EH (cell line): Measurements from ENCODE around the gene AURKB.
A peak's percentile ranks its signal among the peaks of the same experiment; 100 is the strongest.
"Not testable (repeated sequence)": the region's sequence is repeated elsewhere in the genome, so short reads cannot be mapped to it uniquely, and the experiment has no call there.

Experiments used
- DNase-seq: peaks from one replicate; pipeline ENCODE4 v3.0.0-alpha.2; 2015; ENCODE audit warnings: low read depth

The AURKB gene

DNA sequence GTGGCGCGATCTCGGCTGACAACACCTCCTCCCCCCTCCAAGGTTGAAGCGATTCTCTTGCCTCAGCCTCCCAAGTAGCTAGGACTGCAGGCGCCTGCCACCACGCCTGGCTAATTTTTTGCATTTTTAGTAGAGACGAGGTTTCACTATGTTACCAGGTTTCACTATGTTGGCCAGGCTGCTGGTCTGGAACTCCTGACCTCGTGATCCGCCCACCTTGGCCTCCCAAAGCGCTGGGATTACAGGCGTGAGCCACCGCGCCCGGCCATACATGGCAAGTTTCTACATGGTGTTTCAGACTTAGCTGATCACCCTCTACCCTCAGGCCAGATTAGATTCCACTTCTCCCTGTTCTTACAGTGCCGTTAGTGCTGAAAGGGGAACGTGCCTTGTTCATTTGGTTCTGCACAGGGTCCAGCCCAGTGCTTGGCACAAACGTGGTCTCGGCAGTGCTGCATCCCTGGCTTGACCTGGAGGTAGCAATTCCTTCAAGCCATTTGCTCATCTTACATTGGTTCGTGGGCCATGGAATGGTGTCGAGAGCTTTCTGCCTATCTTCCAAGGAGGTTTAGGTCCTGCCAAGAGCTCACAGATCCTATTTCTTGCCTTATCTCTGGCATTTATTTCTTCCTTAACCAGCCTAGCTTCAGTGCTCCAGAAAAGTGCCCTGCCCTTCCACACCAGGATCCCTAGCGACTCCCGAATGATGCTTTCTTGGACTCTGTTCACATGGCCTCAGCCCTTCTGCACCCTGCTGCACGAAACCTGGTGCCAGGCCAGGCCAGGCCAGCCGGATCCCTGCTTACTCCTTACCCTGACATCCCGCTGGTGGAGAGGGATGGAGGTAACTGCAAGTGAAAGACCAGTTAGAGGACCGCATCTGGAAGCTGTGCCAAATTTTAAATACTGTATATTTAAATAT lies 14.8 kb upstream of the AURKB start:
- no peak for DNase-seq

DNA sequence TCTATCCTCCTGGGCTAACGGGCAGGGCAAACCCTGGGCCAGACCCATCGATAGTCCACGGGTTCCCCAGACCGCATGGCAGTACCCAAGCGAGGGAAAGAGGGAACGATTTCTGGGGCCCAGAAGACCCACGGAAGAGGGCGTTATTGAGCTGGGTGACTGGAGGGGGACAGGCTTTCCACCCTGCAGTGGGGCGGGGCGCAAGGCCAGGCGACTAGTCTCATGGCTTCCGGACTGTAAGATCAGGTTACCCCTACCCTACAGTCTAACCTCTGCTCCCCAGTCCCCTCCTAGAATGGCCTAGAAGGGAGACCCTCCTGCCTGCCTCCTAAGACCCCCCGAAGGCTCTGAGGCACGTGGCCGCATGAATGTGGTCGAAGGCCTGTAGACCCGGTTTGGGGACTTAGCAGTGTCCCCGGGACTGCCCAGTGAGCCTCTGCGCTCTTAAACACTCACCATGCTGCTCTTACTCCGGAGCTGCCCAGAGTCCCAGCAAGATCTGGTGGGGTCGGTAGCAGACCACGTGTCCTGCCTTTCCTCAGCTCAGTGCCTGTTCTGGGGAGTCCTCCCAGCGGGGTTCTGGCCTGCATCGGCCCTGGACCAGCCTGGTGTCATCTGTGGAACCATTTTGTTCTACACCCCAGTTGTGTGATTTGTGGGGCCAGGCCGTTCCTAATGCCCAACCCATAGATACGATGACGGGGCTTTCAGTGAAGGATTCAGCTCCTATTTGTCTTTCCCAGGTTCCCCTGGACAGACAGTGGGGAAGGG lies 13.2 kb upstream of the AURKB start:
- peak; percentile 67 for DNase-seq

DNA sequence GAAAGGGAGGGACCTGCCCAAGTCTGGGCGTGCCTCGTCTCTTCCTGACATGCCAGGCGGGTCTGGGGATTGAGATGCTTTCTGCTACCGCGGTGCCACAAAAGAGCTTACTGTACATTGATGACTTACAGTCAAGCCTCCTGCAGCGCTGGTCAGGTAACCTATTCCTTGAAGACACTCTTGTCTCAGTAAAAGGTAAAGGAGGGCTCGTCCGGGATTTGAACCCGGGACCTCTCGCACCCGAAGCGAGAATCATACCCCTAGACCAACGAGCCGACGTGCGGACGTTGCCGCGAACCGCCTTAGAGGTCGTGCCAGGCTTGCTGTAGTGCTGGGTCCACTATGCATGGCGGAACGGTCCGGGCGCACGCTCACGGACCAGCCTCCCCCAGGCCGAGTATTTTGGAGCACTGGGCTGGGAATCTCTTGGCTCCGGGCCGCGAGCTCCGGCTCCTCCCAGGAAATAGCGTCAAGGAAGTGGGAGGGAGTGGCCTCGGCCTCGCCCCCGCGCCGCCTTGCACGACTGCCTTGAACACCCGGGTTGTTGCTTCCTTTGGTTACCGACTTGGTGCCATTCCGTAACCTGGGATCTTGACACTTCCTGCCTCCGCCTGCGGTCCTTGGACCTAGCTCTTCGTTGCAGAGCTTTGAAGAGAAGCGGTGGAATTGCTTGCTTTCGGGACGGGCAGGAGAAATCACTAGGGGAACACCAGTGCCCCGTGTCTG lies 12.4 kb upstream of the AURKB start:
- DNase-seq, result peak; percentile 97

DNA sequence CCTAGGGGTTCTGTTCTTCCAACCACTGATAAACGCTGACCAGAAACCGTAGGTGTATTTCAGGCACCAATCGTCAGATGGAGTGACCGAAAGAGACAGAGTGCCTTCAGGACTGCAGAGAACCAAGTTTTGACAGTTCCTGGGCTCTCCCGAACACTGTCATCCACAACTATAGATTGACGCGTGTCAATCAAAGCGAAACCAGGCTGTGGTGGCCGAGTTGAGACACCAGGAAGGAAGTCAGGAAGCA lies 11.9 kb upstream of the AURKB start:
- no peak for DNase-seq

DNA sequence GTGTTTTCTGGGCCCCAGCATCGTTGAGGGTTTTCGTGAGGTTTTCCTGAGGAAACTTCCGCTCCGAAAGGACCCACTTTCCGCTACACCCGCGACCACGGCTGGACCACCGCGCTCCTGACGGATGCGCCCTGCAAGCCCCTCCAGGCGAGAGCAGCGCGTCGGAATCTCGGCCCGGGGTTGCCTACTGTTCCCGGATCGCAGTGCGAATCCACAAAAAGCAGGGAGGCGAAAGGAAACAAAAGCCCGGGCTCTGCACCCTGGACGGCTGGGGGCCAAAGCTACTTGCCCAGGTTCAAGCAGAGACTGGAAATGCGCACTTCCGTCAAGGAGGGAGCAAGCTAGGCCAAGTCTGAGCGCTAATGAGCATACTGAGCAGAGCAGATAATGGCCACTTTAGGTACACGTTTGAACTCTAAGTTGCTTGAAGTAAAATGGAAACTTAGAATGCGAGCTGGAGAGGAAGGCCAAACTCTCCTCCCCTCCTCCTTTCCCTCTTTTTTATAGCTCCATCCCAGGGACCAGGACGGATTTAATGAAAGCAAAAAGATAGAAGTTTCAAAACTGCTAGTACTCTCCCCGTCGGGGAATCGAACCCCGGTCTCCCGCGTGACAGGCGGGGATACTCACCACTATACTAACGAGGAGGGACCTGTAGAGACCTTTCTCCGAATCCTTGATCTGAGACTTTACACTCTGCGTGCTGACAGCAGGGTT lies 11.4 kb upstream of the AURKB start:
- peak; percentile 93 for DNase-seq

DNA sequence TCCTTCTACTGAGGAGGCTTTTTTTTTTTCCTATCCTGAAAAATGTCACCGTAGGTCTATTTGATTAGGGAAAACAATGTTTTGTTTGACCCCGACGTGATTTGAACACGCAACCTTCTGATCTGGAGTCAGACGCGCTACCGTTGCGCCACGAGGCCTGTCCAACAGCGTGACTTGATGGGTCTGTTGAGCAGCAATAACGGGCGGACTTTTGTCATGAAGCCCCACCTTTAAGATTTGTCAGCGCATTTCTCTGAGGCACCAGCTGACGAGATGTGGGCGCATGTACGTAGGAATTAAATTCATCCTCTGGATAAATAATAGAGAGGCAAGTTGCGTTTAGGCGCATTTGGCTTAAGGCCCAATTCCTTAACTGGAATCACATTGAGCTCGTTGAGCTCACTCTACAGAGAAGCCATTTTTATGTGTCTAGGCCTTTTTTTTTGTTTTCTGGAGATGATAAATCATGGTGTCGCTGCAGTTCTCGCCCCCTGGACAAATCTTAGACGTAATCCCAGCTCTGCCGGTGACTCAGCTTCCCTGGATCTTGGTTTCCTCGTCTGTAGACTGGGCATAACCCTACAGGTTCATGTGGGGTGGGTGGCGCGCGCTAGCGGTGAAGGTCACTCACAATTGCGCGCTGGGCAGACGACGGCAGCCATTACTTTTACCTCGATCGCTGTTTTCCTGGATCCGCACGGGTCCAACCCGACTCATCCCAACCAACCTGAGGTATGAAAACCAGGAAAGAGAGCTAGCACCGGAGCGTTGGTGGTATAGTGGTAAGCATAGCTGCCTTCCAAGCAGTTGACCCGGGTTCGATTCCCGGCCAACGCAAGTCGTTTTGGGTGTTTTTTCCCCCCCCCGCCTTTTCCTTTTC lies 10.6 kb upstream of the AURKB start:
- peak; percentile 94 for DNase-seq

DNA sequence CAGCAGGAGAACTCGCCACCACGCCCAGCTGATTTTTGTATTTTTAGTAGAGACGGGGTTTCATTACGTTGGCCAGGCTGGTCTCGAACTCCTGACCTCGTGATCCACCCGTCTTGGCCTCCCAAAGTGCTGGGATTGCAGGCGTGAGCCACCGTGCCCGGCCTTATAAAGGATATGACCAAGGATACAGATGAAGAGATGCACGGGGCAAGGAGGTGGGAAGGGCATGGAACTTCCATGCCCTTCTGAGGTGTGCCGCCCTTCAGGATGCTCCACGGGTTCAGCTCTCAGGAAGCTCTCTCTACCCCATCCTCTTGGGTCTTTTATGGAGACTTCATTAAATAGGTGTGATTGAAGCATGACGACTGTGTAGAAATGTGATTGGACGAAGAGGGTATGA lies 3.6 kb upstream of the AURKB start:
- not testable (repeated sequence) for DNase-seq

DNA sequence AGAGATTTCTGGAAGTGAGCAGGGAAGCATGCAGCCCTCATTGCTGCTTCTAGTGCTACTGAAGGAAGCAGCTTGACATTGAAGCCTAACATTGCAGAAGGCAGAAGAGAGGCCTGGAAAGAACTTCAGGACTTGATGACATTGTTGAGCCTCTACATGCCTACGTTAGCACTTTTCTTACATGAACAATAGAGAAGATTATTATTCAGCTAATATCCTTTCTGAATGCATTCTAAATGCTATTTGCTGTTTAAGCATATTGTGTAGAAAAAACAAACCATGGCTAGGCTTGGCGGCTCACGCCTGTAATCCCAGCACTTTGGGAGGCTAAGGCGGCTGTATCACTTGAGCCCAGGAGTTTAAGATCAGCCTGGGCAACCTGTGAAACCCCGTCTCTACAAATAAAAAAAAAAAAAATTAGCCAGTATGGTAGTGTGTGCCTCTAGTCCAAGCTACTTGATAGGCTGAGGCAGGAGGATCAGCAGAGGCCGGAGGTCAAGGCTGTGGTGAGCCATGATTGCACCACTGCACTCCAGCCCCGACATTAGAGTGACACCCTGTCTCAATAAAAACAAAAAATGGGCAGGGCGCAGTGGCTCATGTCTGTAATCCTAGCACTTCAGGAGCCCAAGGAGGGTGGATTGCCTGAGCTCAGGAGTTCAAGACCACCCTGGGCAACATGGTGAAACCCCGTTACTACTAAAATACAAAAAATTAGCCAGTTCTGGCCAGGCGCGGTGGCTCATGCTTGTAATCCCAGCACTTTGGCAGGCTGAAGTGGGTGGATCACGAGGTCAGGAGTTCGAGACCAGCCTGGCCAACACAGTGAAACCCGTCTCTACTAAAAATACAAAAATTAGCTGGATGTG lies 2.2 kb upstream of the AURKB start:
- DNase-seq, result peak; percentile 44

DNA sequence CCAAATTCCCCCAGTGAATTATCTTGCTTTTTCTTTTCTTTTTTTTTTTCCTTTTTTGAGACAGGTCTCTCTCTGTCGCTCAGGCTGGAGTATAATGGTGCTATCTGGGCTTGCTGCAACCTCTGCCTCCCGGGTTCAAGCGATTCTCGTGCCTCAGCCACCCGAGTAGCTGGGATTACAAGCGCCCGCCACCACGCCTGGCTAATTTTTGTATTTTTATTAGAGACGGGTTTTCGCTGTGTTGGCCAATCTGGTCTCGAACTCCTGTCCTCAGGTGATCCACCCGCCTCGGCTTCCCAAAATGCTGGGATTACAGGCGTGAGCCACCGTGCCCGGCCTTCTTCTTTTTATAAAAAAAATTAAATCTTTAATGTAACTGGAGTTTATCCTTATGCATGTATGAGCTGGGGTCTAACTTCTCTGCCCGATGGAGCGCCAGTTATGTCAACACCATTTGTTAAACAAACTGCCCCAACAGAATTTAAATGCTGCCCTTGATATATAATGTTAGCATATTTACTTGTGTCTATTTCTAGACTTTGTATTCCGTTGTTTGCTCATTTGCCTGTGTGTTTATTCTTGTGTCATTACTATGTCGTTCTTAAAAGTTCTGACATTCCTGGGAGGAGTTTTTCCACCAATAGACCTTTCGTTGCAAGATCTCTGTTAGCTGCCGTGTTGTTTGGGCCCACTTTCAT lies 535 bp upstream of the AURKB start:
- DNase-seq, result no peak

DNA sequence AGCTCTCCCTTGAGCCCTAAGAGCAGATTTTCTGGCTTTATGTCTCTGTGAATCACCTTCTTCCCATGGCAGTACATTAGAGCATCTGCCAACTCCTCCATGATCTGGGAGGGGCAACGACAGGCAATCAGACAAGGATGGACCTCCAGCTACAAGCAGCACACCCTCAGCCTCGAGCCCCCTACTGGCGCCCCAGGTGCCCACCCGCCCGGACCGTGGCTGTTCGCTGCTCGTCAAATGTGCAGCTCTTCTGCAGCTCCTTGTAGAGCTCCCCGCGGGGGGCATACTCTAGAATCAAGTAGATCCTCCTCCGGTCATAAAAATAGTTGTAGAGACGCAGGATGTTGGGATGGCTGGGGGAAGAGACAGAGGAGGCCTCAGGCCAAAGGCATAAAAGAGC lies 3.8 kb downstream of the AURKB start:
- no peak for DNase-seq

DNA sequence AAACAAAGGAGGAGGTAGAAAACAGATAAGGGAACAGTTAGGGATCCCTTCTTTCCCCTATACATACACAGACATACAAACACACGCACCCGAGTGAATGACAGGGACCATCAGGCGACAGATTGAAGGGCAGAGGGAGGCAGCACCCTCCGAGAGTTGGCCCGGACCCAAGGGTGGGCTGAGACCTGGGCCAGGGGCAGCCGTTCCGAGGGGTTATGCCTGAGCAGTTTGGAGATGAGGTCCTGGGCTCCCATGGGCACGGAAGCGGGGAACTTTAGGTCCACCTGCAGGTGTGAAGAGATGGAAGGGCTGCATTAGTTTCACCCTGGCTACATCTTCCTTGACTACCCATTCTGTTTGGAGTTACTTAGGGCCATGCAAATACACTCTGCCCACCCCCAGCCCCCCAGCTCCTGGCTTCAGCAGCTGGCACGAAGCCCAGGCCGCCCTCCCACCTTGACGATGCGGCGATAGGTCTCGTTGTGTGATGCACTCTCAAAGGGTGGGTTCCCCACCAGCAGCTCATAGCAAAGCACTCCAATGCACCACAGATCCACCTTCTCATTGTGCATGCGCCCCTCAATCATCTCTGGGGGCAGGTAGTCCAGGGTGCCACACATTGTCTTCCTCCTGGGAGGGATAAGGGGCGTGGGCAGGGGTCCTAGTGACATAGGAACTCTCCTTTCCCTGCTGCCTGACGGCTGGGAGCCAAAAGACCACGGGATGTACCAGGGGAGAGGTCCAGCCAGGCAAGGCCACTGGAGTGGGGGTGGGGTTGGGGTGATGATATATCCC lies 5.4 kb downstream of the AURKB start:
- DNase-seq, result no peak

DNA sequence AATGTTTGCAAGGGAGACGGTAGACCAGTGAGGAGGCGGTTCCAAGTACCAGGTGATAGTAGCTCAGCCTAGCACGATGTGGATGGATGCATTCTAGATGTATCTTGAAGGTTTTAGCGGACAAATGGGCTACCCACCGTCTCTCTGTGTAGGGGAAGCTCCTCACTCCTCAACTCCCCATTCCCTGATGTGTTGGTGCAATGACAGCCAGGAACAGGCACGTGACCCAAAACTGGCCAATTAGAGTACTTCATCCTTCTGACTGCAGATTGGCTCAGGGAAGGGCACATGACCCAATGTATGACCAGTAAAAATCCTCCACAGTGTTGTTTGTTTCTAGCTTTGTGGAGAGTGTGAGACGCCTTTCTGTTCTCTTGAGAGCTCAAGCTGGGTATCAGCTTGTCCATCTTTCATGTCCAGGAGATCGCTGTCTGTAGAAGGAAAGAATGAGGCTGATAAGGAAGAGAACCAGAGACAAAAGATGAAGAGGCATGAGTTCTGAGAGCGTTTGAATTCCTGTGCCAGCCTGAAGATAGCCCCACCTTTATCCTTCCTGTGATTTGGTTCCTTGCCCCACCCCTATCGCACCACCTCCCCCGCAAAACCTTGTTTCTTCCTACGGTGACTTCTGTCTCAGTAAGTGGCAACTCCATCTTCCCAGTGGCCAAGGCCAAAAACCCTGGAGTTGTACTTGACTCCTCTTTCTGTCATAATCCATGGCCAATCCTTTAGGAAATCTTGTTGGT lies 18.1 kb downstream of the AURKB start:
- DNase-seq, result peak; percentile 91

DNA sequence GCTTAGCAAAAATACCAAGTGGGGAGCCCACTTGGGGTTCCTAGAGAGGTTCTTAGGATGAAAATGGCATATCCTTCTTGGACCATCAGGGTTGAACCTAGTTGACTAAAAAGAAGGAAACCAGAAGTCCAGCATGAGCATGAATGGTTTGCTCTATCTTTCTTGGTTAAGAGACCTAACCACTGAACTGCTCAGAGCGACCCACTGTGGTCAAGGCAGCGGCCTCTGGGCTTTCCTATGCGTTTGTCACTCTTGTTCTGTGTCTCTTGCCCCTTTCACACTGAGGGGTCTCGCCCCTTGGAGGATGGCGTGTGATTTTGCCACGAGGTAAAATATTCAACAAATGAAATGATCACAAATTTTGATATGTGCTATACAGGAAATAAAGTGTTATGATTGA lies 19.9 kb downstream of the AURKB start:
- no peak for DNase-seq

DNA sequence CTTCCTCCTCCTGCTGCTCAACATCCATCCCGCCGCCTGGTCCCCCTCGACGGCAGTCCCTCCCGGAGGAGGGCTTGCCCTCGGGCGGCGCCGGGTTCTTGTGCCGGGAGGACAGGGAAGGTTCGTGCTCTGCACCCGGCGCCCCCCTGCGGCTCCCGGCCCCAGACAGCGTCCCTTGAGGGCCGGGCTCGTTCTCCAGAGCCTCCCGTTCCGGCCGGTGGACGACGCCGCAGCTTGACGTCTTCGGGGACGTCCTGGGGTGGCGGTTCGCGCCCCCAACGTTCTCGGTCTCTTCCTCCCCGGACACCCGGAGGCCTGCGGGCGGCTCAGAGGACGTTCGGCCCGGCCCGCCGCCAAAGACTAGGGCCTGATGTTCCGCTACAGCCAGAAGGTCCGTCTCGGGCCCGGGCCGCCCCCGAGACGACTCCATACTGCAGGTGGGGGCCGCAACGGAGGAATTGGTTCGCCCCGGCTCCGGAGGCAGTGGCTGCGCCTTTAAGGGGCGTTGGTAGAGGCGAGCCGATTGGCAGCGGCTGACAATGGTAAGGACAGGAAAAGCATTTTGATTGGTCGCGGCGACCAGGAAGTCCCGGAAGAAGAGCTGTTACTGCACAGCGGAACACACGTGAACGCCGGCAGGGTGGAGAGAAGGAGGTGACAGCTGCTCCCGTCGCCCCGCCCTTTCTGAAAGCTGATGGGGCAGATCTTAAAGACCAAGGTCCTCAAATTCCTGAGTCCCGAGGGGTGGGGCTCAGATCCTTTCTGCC lies 20.5 kb downstream of the AURKB start, which contains the start of gene BORCS6:
TSS of gene BORCS6 (minus strand) at position 470 of the 767 bp plus-strand sequence. CDS start at position 430, 40 bp downstream.
- DNase-seq, result peak; percentile 99

DNA sequence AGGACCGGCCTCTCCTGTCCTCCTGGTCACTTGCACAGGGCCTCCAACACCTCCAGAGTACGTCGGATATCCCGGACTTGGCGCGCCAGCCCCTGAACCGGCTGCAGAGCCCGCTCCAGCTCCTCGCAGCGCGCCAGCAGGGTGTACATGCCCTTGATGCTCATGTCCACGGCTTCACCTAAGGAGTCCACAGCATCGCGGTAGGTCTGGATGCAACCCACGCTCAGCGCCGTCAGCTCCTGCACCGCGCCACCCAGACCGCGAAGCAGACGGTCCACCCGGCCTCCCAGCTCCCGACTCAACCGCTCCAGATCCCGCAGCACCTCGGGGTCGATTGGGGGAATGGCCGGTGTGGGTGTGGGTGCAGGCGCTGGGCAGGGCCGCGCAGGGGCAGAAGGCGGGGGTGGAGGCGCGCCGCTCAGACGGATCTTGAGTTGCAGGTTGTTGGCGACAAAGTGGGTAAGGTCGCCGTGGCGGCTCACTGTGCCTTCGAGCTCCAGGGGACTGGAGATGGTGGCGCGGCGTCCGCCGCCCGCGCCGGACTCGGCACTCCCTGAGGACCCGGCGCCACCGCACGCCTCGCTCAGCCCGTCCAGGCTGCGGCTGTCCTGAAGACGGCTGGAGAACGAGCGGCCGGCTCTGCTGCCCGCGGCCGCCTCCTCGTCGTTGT lies 21.2 kb downstream of the AURKB start:
- peak; percentile 26 for DNase-seq

DNA sequence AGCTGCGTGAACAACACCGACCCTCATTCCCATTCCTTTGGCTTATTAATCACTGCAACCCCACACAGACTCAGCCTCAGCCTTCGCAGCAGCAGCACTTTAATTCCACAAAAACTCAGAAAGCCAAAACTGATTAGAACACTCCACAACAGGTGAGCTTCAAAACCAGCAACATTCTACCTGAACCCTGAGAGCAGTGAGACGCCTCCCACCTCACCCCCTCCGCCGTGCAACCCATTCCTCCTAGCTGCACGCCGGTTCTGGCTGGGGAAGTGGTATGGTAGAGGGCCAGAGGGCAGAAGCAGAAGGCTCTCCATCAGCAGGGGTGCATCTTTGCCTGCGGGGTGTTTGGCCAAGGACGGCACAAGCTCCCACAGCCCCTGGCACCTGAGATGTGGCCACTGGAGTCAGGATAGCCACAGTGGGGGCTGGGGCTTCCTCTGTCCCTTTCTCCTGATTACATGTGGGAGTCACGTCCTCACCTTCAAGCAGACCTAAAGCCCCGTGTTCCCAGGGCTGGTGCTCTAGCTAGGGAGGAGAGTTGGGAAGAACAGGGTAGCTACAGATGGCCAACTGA lies 22.0 kb downstream of the AURKB start:
- DNase-seq, result peak; percentile 4
